ENCODE measurements around the gene CHPF2.

Gene CHPF2

DNA sequence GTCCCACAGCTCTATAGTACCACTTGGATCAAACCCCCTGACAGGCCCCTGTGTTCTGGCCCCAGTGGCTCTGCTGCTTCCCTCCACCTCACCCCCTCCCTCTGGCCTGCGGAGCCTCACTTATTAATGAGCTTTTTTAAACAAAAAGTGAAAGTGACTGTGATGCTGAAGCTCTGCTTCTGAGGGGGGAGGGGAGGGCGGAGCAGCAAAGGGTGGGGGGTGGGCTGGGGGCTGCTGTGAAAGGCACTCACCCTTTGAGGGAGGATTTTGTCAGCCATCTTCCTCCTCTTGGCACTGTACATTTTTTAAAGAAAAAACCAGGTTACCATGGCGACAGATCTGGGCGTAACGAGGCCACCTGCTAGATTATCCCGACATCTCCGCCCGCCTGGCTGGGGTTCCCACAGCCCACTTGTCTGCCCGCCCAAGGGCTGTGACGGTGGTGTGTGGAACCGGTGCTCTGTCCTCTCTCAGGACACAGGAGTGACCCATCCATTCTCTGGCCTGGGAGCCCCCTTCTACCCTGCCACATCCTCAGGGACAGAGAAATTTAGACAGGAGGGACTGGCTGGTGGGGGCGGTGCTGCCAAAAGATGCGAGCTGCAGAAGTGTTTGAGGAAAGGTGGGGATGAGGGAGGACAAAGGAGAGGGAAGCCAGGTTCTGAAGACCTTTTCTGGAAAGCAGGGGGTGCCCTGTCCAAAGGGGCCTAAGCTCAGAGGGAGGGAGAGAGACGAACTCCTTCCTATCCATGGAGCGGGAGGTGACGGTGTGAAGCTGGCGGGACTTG lies 11.3 kb downstream of the CHPF2 start:
- POLR2A ChIA-PET = interaction anchor here (0.6 to 4.1 kb wide), 5 partner anchors 8 to 852 kb away, joined by 3 to 23 read pairs (median 4); partner anchors contain the start of genes ABCF2 and CHPF2
- no peaks in the 10 kb centered on the region for H3K9me3 ChIP-seq (ENCODE audit: control insufficient read depth, insufficient read depth, low read depth, low read length)
- H3K27ac ChIP-seq (ENCODE audit: extremely low read depth, low read depth, low read length) = no peak overlapping the region
- CTCF ChIA-PET = interaction anchor here (0.5 to 4.6 kb wide), 39 partner anchors 7 to 657 kb away, joined by 3 to 43 read pairs (median 4); partner anchors contain the start of gene ABCF2
- H3K4me1 ChIP-seq (ENCODE audit: control insufficient read depth, insufficient read depth, low read length) = no peaks in the 10 kb centered on the region; the same call in 1 of the 2 replicates
- TF ChIP-seq SP3 (tag by site-specific recombination; IDR thresholded peaks at IDR 0.05) (no peak), ZNF184 (tag by site-specific recombination; IDR thresholded peaks at IDR 0.05) (no peak), GLIS2 (tag by site-specific recombination; IDR thresholded peaks at IDR 0.05) (0 out of 2 replicates have a peak, but pooled peaks have one; percentile 22), ZNF610 (tag by site-specific recombination; IDR thresholded peaks at IDR 0.05; ENCODE audit: borderline replicate concordance) (no peak), ZNF585B (tag by site-specific recombination; IDR thresholded peaks at IDR 0.05) (no peak), ZBTB8A (tag by site-specific recombination; IDR thresholded peaks at IDR 0.05) (peak; percentile 23; the same call in 1 of the 2 replicates), ZNF266 (tag by site-specific recombination; IDR thresholded peaks at IDR 0.05; ENCODE audit: low read depth) (no peak), ZNF274 (IDR thresholded peaks at IDR 0.05; ENCODE audit: low read length) (no peak), ZNF274 (tag by site-specific recombination; IDR thresholded peaks at IDR 0.05; ENCODE audit: borderline replicate concordance) (no peak), ZNF626 (tag by site-specific recombination; IDR thresholded peaks at IDR 0.05) (no peak), GLIS1 (tag by site-specific recombination; IDR thresholded peaks at IDR 0.05) (no peak)
- TF ChIP-seq, protein P1, sequence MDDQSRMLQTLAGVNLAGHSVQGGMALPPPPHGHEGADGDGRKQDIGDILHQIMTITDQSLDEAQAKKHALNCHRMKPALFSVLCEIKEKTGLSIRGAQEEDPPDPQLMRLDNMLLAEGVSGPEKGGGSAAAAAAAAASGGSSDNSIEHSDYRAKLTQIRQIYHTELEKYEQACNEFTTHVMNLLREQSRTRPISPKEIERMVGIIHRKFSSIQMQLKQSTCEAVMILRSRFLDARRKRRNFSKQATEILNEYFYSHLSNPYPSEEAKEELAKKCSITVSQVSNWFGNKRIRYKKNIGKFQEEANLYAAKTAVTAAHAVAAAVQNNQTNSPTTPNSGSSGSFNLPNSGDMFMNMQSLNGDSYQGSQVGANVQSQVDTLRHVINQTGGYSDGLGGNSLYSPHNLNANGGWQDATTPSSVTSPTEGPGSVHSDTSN (CRISPR knock-in tag; IDR thresholded peaks at IDR 0.05) = no peak
- TF ChIP-seq, protein P2, sequence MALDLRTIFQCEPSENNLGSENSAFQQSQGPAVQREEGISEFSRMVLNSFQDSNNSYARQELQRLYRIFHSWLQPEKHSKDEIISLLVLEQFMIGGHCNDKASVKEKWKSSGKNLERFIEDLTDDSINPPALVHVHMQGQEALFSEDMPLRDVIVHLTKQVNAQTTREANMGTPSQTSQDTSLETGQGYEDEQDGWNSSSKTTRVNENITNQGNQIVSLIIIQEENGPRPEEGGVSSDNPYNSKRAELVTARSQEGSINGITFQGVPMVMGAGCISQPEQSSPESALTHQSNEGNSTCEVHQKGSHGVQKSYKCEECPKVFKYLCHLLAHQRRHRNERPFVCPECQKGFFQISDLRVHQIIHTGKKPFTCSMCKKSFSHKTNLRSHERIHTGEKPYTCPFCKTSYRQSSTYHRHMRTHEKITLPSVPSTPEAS (tag by site-specific recombination; IDR thresholded peaks at IDR 0.05) = no peak
- TF ChIP-seq, protein P3, sequence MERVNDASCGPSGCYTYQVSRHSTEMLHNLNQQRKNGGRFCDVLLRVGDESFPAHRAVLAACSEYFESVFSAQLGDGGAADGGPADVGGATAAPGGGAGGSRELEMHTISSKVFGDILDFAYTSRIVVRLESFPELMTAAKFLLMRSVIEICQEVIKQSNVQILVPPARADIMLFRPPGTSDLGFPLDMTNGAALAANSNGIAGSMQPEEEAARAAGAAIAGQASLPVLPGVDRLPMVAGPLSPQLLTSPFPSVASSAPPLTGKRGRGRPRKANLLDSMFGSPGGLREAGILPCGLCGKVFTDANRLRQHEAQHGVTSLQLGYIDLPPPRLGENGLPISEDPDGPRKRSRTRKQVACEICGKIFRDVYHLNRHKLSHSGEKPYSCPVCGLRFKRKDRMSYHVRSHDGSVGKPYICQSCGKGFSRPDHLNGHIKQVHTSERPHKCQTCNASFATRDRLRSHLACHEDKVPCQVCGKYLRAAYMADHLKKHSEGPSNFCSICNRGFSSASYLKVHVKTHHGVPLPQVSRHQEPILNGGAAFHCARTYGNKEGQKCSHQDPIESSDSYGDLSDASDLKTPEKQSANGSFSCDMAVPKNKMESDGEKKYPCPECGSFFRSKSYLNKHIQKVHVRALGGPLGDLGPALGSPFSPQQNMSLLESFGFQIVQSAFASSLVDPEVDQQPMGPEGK (tag by site-specific recombination; IDR thresholded peaks at IDR 0.05) = peak; percentile 44; the same call in 1 of the 2 replicates
- TF ChIP-seq, protein P4, sequence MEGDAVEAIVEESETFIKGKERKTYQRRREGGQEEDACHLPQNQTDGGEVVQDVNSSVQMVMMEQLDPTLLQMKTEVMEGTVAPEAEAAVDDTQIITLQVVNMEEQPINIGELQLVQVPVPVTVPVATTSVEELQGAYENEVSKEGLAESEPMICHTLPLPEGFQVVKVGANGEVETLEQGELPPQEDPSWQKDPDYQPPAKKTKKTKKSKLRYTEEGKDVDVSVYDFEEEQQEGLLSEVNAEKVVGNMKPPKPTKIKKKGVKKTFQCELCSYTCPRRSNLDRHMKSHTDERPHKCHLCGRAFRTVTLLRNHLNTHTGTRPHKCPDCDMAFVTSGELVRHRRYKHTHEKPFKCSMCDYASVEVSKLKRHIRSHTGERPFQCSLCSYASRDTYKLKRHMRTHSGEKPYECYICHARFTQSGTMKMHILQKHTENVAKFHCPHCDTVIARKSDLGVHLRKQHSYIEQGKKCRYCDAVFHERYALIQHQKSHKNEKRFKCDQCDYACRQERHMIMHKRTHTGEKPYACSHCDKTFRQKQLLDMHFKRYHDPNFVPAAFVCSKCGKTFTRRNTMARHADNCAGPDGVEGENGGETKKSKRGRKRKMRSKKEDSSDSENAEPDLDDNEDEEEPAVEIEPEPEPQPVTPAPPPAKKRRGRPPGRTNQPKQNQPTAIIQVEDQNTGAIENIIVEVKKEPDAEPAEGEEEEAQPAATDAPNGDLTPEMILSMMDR (tag by site-specific recombination; IDR thresholded peaks at IDR 0.05) = no peak
- H3K4me3 ChIP-seq (ENCODE audit: low read depth, low read length) = no peak overlapping the region
- peaks cover 0 to 46% of the 10 kb centered on the region in 2 experiments; a peak in 1 of 3 replicates for H3K36me3 ChIP-seq (ENCODE audit: control insufficient read depth in 2 of 2, insufficient read depth in 1 of 2, low read length in 2 of 2)

DNA sequence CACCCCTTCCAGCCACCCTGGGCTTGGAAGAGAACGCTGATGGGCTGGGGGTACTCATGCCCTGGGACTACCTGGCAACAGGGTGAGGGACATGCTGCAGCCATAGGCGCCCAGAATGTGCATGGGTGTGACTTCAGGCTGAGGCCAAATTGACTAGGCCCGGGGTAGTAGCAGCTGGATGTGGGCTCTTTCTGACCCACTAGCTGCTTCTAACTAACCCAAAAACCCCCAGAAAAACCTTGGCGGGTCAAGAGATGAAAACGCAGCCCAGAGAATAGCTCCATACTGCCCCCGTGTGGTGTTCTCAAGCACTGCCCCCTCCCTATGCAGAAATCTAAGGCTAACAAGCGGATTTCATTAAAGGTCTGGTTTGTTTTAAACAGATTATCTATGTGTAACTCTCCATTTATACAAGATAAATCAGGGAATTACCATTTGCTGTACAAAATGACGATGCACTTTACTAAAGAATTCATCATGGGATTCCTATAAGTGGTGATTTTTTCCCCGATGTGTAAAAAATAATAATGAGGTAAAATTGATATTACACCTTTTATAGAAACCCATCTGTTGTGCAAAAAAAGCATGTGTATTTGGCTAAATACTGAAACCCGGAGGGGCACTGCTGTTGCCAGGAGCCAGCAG lies 12.0 kb downstream of the CHPF2 start:
- ChIA-PET CTCF (interaction anchor here (0.5 to 4.6 kb wide), 42 partner anchors 8 to 1831 kb away, joined by 3 to 43 read pairs (median 4); partner anchors contain the start of genes ABCF2 and CHPF2), POLR2A (interaction anchor here (1.0 to 4.1 kb wide), 3 partner anchors 9 to 17 kb away, joined by 3 to 23 read pairs (median 4); partner anchors contain the start of genes ABCF2 and CHPF2)
- H3K27ac ChIP-seq (ENCODE audit: extremely low read depth, low read depth, low read length) = no peak overlapping the region
- H3K4me3 ChIP-seq (ENCODE audit: low read depth, low read length) = no peak overlapping the region
- peaks cover 0 to 38% of the 10 kb centered on the region in 2 experiments; a peak in 1 of 3 replicates for H3K36me3 ChIP-seq (ENCODE audit: control insufficient read depth in 2 of 2, insufficient read depth in 1 of 2, low read length in 2 of 2)
- peaks cover 3% of the 10 kb centered on the region; the same call in 1 of the 2 replicates for H3K4me1 ChIP-seq (ENCODE audit: control insufficient read depth, insufficient read depth, low read length)
- H3K9me3 ChIP-seq (ENCODE audit: control insufficient read depth, insufficient read depth, low read depth, low read length) = no peaks in the 10 kb centered on the region
- TF ChIP-seq ZNF654 (tag by site-specific recombination; IDR thresholded peaks at IDR 0.05; ENCODE audit: low read depth) (peak; percentile 51), GFI1B (tag by site-specific recombination; IDR thresholded peaks at IDR 0.05) (no peak), MEIS1 (CRISPR knock-in tag; IDR thresholded peaks at IDR 0.05; ENCODE audit: borderline replicate concordance) (no peak)
- TF ChIP-seq, protein P5, sequence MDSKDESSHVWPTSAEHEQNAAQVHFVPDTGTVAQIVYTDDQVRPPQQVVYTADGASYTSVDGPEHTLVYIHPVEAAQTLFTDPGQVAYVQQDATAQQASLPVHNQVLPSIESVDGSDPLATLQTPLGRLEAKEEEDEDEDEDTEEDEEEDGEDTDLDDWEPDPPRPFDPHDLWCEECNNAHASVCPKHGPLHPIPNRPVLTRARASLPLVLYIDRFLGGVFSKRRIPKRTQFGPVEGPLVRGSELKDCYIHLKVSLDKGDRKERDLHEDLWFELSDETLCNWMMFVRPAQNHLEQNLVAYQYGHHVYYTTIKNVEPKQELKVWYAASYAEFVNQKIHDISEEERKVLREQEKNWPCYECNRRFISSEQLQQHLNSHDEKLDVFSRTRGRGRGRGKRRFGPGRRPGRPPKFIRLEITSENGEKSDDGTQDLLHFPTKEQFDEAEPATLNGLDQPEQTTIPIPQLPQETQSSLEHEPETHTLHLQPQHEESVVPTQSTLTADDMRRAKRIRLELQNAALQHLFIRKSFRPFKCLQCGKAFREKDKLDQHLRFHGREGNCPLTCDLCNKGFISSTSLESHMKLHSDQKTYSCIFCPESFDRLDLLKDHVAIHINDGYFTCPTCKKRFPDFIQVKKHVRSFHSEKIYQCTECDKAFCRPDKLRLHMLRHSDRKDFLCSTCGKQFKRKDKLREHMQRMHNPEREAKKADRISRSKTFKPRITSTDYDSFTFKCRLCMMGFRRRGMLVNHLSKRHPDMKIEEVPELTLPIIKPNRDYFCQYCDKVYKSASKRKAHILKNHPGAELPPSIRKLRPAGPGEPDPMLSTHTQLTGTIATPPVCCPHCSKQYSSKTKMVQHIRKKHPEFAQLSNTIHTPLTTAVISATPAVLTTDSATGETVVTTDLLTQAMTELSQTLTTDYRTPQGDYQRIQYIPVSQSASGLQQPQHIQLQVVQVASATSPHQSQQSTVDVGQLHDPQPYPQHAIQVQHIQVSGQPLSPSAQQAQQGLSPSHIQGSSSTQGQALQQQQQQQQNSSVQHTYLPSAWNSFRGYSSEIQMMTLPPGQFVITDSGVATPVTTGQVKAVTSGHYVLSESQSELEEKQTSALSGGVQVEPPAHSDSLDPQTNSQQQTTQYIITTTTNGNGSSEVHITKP (tag by site-specific recombination; IDR thresholded peaks at IDR 0.05) = peak; percentile 38; the same call in 1 of the 2 replicates
- TF ChIP-seq, protein P6, sequence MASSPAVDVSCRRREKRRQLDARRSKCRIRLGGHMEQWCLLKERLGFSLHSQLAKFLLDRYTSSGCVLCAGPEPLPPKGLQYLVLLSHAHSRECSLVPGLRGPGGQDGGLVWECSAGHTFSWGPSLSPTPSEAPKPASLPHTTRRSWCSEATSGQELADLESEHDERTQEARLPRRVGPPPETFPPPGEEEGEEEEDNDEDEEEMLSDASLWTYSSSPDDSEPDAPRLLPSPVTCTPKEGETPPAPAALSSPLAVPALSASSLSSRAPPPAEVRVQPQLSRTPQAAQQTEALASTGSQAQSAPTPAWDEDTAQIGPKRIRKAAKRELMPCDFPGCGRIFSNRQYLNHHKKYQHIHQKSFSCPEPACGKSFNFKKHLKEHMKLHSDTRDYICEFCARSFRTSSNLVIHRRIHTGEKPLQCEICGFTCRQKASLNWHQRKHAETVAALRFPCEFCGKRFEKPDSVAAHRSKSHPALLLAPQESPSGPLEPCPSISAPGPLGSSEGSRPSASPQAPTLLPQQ (tag by site-specific recombination; IDR thresholded peaks at IDR 0.05) = 0 out of 2 replicates have a peak, but pooled peaks have one; percentile 12
